ENCODE measurements around the gene TRAPPC12. TPM values are rescaled to one million over a fixed set of nuclear protein-coding genes. Genes with fewer than 3 reads are reported as not detected.

TRAPPC12 gene
- total RNA-seq, 1 experiment from 2014 or later: 85.0 TPM

DNA sequence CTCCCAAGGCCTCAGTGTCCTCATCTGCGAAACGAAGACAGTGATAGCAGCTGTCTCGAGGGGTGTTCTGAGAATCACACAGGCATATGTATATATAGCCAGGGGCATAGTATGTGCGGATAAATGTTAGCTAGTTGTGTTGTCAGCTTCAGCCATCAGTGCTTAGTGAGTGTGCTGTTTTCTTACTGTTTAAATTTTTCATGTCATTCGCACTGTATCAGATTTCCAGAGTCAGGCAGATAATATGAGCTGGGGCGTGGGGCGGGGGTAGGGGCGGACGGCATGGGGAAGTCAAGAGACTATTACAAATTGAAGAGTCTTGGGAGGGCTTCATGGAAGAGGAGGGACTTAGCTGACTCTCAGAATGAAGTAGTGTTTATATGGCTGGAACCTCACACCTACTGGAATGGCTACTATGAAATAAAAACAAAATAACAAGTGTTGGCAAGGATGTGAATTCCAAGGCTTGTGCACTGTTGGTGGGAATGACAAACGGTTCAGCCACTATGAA, 7.0 kb downstream of the TRAPPC12 start:
- peaks cover 19% of the 10 kb centered on the region for H3K36me3 Mint-ChIP-seq (ENCODE audit: insufficient read depth, unreplicated experiment)
- Histone ChIP-seq H3K4me3 (ENCODE audit: low read depth, low read length) (no peak overlapping the region), H3K36me3 (ENCODE audit: control insufficient read depth, insufficient read depth, low read length) (no peaks in the 10 kb centered on the region; the same call in 1 of the 2 replicates), H3K27me3 (replicated peaks; ENCODE audit: control insufficient read depth, insufficient read depth, low read length) (no peaks in the 10 kb centered on the region), H3K4me1 (no peaks in the 10 kb centered on the region), H3K9me3 (no peaks in the 10 kb centered on the region)
- no peaks in the 10 kb centered on the region for H3K4me1 Mint-ChIP-seq (ENCODE audit: low read depth, unreplicated experiment)
- TF ChIP-seq, protein P1, sequence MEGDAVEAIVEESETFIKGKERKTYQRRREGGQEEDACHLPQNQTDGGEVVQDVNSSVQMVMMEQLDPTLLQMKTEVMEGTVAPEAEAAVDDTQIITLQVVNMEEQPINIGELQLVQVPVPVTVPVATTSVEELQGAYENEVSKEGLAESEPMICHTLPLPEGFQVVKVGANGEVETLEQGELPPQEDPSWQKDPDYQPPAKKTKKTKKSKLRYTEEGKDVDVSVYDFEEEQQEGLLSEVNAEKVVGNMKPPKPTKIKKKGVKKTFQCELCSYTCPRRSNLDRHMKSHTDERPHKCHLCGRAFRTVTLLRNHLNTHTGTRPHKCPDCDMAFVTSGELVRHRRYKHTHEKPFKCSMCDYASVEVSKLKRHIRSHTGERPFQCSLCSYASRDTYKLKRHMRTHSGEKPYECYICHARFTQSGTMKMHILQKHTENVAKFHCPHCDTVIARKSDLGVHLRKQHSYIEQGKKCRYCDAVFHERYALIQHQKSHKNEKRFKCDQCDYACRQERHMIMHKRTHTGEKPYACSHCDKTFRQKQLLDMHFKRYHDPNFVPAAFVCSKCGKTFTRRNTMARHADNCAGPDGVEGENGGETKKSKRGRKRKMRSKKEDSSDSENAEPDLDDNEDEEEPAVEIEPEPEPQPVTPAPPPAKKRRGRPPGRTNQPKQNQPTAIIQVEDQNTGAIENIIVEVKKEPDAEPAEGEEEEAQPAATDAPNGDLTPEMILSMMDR (IDR thresholded peaks at IDR 0.05; ENCODE audit: insufficient read depth in 1 of 2, low read depth in 1 of 2, low read length in 1 of 2, severe bottlenecking in 1 of 2, unreplicated experiment in 1 of 2): no peak
- ChIA-PET CTCF (no interaction called here), POLR2A (no interaction called here)
- intact Hi-C loops (cut with micrococcal nuclease; ENCODE audit: unreplicated experiment): no loop called here
- H3K4me3 Mint-ChIP-seq (ENCODE audit: unreplicated experiment): no peak overlapping the region
- no peaks in the 10 kb centered on the region for H3K9me3 Mint-ChIP-seq (ENCODE audit: unreplicated experiment)
- DNase-seq: no peak
- BruUV-seq (replicated peaks): no TSS peak
- H3K27me3 Mint-ChIP-seq (ENCODE audit: insufficient read depth, unreplicated experiment): no peaks in the 10 kb centered on the region
- no peak overlapping the region for H3K27ac Mint-ChIP-seq (ENCODE audit: unreplicated experiment)

DNA sequence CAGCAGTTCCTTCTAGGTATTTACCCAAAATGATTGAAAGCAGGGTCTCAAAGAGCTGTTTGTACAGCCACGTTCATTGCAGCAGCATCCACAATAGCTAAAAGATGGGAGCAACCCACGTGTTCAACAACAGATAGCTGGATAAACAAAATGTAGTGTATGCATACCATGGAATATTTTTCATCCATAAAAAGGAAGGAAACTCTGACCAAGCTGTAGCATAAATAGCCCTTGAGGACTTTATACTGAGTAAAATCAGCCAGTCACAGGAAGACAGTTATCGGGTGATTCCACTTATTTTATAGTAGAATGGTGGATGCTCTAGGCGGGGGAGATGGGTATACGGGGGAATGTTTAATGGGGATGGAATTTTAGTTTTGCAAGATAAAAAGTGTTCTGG, 7.5 kb downstream of the TRAPPC12 start:
- H3K36me3 Mint-ChIP-seq (ENCODE audit: insufficient read depth, unreplicated experiment): peaks cover 14% of the 10 kb centered on the region
- H3K4me3 ChIP-seq (ENCODE audit: low read depth, low read length): no peak overlapping the region
- BruUV-seq (replicated peaks): no TSS peak
- no peak for DNase-seq
- CTCF ChIA-PET: no interaction called here
- intact Hi-C loops (cut with micrococcal nuclease; ENCODE audit: unreplicated experiment): no loop called here
- TF ChIP-seq, protein P1 (IDR thresholded peaks at IDR 0.05; ENCODE audit: insufficient read depth in 1 of 2, low read depth in 1 of 2, low read length in 1 of 2, severe bottlenecking in 1 of 2, unreplicated experiment in 1 of 2): no peak
- no peaks in the 10 kb centered on the region for H3K27me3 Mint-ChIP-seq (ENCODE audit: insufficient read depth, unreplicated experiment)
- H3K27me3 ChIP-seq (replicated peaks; ENCODE audit: control insufficient read depth, insufficient read depth, low read length): no peaks in the 10 kb centered on the region
- no peaks in the 10 kb centered on the region for H3K4me1 Mint-ChIP-seq (ENCODE audit: low read depth, unreplicated experiment)
- no peak overlapping the region for H3K27ac Mint-ChIP-seq (ENCODE audit: unreplicated experiment)
- H3K9me3 Mint-ChIP-seq (ENCODE audit: unreplicated experiment): no peaks in the 10 kb centered on the region
- no peaks in the 10 kb centered on the region; the same call in 1 of the 2 replicates for H3K36me3 ChIP-seq (ENCODE audit: control insufficient read depth, insufficient read depth, low read length)
- H3K4me1 ChIP-seq: no peaks in the 10 kb centered on the region
- no peaks in the 10 kb centered on the region for H3K9me3 ChIP-seq
- H3K4me3 Mint-ChIP-seq (ENCODE audit: unreplicated experiment): no peak overlapping the region
- POLR2A ChIA-PET: no interaction called here

DNA sequence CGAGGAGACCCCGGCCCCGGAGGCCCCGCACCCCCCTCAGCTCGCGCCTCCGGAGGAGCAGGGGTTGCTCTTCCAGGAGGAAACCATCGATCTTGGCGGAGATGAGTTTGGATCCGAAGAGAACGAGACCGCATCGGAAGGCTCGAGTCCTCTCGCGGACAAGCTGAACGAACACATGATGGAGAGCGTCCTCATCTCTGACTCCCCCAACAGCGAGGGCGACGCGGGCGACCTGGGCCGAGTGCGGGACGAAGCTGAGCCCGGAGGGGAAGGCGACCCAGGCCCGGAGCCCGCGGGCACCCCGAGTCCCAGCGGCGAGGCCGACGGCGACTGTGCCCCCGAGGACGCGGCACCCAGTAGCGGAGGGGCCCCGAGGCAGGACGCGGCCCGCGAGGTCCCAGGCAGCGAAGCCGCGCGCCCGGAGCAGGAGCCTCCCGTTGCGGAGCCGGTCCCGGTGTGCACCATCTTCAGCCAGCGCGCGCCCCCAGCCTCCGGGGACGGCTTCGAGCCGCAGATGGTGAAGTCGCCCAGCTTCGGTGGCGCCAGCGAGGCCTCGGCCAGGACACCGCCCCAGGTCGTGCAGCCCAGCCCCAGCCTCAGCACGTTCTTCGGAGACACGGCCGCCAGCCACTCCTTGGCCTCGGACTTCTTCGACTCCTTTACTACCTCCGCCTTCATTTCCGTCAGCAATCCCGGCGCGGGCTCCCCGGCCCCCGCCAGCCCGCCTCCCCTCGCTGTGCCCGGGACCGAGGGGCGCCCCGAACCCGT, 8.3 kb downstream of the TRAPPC12 start:
- Mint-ChIP-seq H3K9me3 (ENCODE audit: unreplicated experiment) (no peaks in the 10 kb centered on the region), H3K27ac (ENCODE audit: unreplicated experiment) (no peak overlapping the region), H3K4me1 (ENCODE audit: low read depth, unreplicated experiment) (no peaks in the 10 kb centered on the region), H3K27me3 (ENCODE audit: insufficient read depth, unreplicated experiment) (no peaks in the 10 kb centered on the region), H3K36me3 (ENCODE audit: insufficient read depth, unreplicated experiment) (peaks cover 14% of the 10 kb centered on the region), H3K4me3 (ENCODE audit: unreplicated experiment) (no peak overlapping the region)
- Histone ChIP-seq H3K9me3 (no peaks in the 10 kb centered on the region), H3K4me3 (ENCODE audit: low read depth, low read length) (no peak overlapping the region), H3K4me1 (no peaks in the 10 kb centered on the region), H3K27me3 (replicated peaks; ENCODE audit: control insufficient read depth, insufficient read depth, low read length) (no peaks in the 10 kb centered on the region), H3K36me3 (ENCODE audit: control insufficient read depth, insufficient read depth, low read length) (no peaks in the 10 kb centered on the region; the same call in 1 of the 2 replicates)
- POLR2A ChIA-PET: no interaction called here
- no peak for DNase-seq
- BruUV-seq (replicated peaks): no TSS peak
- intact Hi-C loops (cut with micrococcal nuclease; ENCODE audit: unreplicated experiment): no loop called here
- CTCF ChIA-PET: no interaction called here
- TF ChIP-seq, protein P1 (IDR thresholded peaks at IDR 0.05; ENCODE audit: insufficient read depth in 1 of 2, low read depth in 1 of 2, low read length in 1 of 2, severe bottlenecking in 1 of 2, unreplicated experiment in 1 of 2): no peak

All from Caco-2 (cell line).